Measurements from ENCODE around the gene PGAP2. TPM values are rescaled to one million over a fixed set of nuclear protein-coding genes. Genes with fewer than 3 reads are reported as not detected.

Gene PGAP2
- total RNA-seq, 2 experiments from 2014 or later: 33.1 to 36.7 TPM

DNA sequence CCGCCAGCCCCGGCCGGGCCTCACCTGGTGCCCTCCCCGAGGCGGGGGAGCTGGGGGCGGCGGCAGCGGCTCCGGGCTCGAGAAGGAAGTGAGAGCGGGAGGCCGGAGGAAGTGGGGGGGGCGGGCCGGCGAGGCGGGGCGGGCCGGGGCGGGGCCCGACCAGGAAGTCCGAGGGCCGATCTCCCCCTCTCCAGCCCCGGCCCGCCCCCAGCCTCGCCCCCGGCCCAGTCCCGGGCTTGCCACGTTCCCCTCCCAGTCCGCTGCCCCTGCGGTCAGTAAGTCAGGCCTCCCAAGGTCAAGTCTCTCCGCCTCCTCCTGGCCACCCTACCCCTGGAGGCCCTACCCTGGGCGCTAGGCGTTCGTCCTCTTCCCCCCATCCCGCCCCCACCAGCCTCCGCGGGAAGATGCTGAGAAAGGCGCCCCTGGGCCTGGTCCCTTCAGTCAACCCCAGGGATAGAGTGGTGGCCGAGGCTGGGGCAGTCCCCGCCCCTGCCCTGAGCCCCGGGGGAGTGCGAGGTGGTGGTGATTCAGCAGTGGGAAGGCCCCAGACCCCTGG, 32.6 kb downstream of the PGAP2 start, which contains the start of gene RHOG:
RHOG (minus strand) TSS at position 90 of the 556 bp plus-strand sequence. CDS start 12,821 bp downstream, outside the sequence.
- TF ChIP-seq, protein P1, sequence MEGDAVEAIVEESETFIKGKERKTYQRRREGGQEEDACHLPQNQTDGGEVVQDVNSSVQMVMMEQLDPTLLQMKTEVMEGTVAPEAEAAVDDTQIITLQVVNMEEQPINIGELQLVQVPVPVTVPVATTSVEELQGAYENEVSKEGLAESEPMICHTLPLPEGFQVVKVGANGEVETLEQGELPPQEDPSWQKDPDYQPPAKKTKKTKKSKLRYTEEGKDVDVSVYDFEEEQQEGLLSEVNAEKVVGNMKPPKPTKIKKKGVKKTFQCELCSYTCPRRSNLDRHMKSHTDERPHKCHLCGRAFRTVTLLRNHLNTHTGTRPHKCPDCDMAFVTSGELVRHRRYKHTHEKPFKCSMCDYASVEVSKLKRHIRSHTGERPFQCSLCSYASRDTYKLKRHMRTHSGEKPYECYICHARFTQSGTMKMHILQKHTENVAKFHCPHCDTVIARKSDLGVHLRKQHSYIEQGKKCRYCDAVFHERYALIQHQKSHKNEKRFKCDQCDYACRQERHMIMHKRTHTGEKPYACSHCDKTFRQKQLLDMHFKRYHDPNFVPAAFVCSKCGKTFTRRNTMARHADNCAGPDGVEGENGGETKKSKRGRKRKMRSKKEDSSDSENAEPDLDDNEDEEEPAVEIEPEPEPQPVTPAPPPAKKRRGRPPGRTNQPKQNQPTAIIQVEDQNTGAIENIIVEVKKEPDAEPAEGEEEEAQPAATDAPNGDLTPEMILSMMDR (IDR thresholded peaks at IDR 0.05): no peak
- Mint-ChIP-seq H3K27me3 (no peaks in the 10 kb centered on the region), H3K4me3 (peak within 1 kb of the TSS; percentile 87), H3K9me3 (no peaks in the 10 kb centered on the region), H3K4me1 (ENCODE audit: low read depth) (peaks cover 52% of the 10 kb centered on the region), H3K27ac (peak within 1 kb of the TSS; percentile 94), H3K36me3 (ENCODE audit: low read depth) (peaks cover 29% of the 10 kb centered on the region)
- ATAC-seq (peak; percentile 86), DNase-seq (peak; percentile 99)
- ChIA-PET POLR2A (interaction anchor here (0.6 to 14.6 kb wide), 21 partner anchors 11 to 251 kb away, joined by 3 to 216 read pairs (median 3); partner anchors contain the start of genes PGAP2 and STIM1), CTCF (interaction anchor here (0.7 to 26.5 kb wide), 20 partner anchors 8 to 258 kb away, joined by 3 to 775 read pairs (median 4); partner anchors contain the start of genes PGAP2 and STIM1)
- intact Hi-C loops (cut with micrococcal nuclease): loop anchor here (5.0 kb wide), 1 partner anchor 251 kb away; the partner anchor contains the start of gene RRM1

DNA sequence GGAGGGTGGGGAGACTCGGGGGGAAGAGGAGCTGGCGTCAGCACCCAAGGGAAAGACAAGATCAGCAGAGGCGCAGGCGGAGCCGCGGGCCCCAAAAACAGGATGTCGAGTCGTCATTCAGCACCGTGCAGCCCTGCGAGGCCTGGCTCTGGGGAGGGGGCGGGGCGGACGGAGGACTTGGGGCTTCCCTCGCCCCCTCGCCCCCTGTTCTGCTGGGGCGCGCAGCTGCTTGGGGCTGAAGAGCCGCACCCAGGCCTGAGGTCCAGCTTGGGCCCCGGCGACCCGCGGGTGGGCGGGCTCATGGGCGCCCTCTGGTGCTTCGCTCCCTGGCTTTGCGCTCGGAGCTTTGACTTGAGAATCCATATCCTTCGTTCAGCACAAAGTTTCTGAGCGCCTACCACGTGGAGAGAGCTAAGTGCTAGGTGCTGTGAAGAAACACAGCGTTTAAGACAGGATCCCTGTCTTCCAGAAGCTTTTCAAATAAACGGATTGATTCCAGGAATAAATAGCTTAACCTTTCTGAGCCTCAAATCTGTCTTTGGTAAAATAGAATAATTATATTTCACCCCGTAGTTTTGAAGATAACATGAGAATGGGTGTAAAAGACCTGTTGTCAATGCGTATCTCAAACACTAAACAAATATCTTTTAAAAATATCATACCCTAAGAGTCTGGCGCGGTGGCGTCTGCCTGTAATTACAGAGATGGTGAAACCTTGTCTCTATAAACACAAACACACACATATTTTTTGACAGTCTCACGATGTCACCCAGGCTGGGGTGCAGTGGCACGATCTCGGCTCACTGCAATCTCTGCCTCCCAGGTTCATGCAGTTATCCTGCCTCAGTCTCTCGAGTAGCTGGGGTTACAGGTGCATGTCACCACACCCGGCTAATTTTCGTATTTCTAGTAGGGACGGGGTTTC, 33.3 kb downstream of the PGAP2 start:
- ATAC-seq (no peak), DNase-seq (peak; percentile 40)
- Mint-ChIP-seq H3K9me3 (no peaks in the 10 kb centered on the region), H3K4me3 (peak overlapping the region; percentile 87), H3K27ac (peak overlapping the region; percentile 94), H3K36me3 (ENCODE audit: low read depth) (peaks cover 29% of the 10 kb centered on the region), H3K27me3 (no peaks in the 10 kb centered on the region), H3K4me1 (ENCODE audit: low read depth) (peaks cover 51% of the 10 kb centered on the region)
- TF ChIP-seq, protein P1 (IDR thresholded peaks at IDR 0.05): peak; percentile 69
- intact Hi-C loops (cut with micrococcal nuclease): loop anchor here (5.0 kb wide), 1 partner anchor 251 kb away; the partner anchor contains the start of gene RRM1
- CTCF ChIA-PET: interaction anchor here (0.7 to 26.5 kb wide), 22 partner anchors 9 to 257 kb away, joined by 3 to 775 read pairs (median 4); partner anchors contain the start of genes PGAP2 and STIM1
- POLR2A ChIA-PET: interaction anchor here (0.6 to 14.6 kb wide), 22 partner anchors 11 to 250 kb away, joined by 3 to 216 read pairs (median 4); partner anchors contain the start of genes PGAP2 and STIM1

DNA sequence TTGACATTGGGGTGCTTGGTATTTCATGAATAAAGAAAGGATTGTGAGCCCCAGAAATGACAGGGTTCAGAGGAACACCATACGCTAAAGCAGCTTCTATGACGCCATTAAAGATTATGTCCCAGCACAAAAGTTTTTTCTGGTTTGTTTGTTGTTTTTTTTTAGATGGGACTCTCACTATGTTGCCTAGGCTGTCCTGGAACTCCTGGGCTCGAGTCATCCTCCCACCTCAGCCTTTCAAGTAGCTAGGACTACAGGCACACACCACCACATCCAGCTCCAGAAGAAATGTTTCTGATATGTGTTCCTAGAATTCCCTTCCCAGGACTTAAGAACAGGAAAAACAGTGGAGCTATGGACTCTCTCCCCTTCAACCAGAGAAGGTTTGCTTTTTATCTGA, 35.0 kb downstream of the PGAP2 start:
- ATAC-seq: no peak
- POLR2A ChIA-PET: interaction anchor here (14.6 kb wide), 1 partner anchor 9 kb away, joined by 216 read pairs; the partner anchor contains the start of gene STIM1
- H3K36me3 Mint-ChIP-seq (ENCODE audit: low read depth): peaks cover 18% of the 10 kb centered on the region
- H3K4me1 Mint-ChIP-seq (ENCODE audit: low read depth): peaks cover 38% of the 10 kb centered on the region
- no peaks in the 10 kb centered on the region for H3K9me3 Mint-ChIP-seq
- H3K4me3 Mint-ChIP-seq: no peak overlapping the region
- no peaks in the 10 kb centered on the region for H3K27me3 Mint-ChIP-seq
- DNase-seq: no peak
- TF ChIP-seq, protein P1 (IDR thresholded peaks at IDR 0.05): no peak
- peak overlapping the region; percentile 75 for H3K27ac Mint-ChIP-seq
- intact Hi-C loops (cut with micrococcal nuclease): loop anchor here (5.0 kb wide), 1 partner anchor 249 kb away; the partner anchor contains the start of gene RRM1
- CTCF ChIA-PET: interaction anchor here (0.9 to 26.5 kb wide), 4 partner anchors 9 to 230 kb away, joined by 3 to 775 read pairs (median 112); partner anchors contain the start of gene STIM1

DNA sequence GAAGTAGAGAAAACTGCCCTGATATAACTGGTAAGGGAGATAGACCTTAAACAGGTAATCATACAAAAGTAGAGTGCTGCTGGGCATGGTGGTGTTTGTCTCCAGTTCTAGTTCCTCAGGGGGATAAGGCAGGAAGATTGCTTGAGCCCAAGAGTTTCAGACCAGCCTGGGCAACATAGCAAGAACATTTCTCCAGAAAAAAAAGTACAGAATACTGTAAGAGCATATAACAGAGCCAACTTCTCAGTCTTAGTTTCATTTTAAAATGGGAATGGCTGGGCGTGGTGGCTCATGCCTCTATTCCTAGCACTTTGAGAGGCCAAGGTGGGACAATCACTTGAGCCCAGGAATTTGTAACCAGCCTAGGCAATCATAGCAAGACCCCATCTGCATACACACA, 36.9 kb downstream of the PGAP2 start:
- peak overlapping the region; percentile 53 for H3K27ac Mint-ChIP-seq
- ChIA-PET CTCF (interaction anchor here (1.3 to 26.5 kb wide), 3 partner anchors 7 to 228 kb away, joined by 3 to 775 read pairs (median 221); partner anchors contain the start of gene STIM1), POLR2A (interaction anchor here (0.5 to 14.6 kb wide), 3 partner anchors 7 to 228 kb away, joined by 3 to 216 read pairs (median 4); partner anchors contain the start of gene STIM1)

More for the DNA sequence above, 36.9 kb downstream of the PGAP2 start:
- ATAC-seq (no peak), DNase-seq (no peak)
- Mint-ChIP-seq H3K4me1 (ENCODE audit: low read depth) (peaks cover 45% of the 10 kb centered on the region), H3K36me3 (ENCODE audit: low read depth) (no peaks in the 10 kb centered on the region), H3K4me3 (no peak overlapping the region), H3K9me3 (no peaks in the 10 kb centered on the region), H3K27me3 (no peaks in the 10 kb centered on the region)
- TF ChIP-seq, protein P1 (IDR thresholded peaks at IDR 0.05): no peak
- intact Hi-C loops (cut with micrococcal nuclease): no loop called here
